Activated CD8-positive, alpha-beta memory T cell treated with anti-CD3 and anti-CD28 coated beads for 4 hours (primary cell): ENCODE measurements around the gene FAN1.
A peak's percentile ranks its signal among the peaks of the same experiment; 100 is the strongest.
"Not testable (repeated sequence)": the region's sequence is repeated elsewhere in the genome, so short reads cannot be mapped to it uniquely, and the experiment has no call there.

Source experiments
- DNase-seq, 2 donors: peaks; one replicate each; pipeline ENCODE4 v3.0.0-alpha.2; 2020; ENCODE audit warnings: low read depth in 2 of 2

Gene FAN1

DNA sequence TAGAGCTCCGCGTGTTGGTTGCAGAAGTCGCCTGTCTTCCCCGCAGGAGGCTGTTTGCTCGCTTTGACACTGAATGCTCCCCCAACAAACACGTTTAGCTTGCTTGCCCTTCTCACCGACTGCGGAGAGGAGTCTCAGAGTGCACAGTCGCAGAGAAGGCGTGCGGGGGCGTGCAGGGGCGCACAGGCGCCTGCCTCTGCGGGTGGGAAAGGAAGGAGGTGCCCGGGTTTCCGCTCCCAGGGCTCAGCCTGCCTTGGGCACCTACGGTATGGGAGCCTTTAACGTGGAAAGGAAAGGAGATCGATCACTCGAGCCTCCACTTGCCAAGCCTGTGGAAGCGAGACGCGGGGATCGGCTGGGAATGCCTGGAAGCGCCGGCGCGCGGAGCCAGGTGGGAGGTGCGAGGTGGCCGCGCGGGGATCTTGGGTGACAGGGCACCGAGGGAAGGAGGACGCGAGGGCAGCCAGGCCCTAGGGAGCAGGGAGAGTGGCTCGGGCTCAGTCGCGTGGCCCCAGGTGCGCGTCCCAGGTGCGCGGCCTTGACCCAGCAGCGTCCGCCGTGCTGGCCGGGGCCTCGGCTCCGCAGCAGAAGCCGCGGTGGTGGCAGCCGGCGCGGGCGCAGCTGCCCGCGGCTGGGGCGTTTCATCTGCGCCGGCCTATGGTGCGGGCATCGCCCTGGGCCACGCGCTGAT, at the start of gene FAN1:
TSS of gene FAN1 (plus strand) at position 419 of the 691 bp plus-strand sequence. CDS start 749 bp downstream, outside the sequence.
- peak; percentile 53 to 68 for DNase-seq

DNA sequence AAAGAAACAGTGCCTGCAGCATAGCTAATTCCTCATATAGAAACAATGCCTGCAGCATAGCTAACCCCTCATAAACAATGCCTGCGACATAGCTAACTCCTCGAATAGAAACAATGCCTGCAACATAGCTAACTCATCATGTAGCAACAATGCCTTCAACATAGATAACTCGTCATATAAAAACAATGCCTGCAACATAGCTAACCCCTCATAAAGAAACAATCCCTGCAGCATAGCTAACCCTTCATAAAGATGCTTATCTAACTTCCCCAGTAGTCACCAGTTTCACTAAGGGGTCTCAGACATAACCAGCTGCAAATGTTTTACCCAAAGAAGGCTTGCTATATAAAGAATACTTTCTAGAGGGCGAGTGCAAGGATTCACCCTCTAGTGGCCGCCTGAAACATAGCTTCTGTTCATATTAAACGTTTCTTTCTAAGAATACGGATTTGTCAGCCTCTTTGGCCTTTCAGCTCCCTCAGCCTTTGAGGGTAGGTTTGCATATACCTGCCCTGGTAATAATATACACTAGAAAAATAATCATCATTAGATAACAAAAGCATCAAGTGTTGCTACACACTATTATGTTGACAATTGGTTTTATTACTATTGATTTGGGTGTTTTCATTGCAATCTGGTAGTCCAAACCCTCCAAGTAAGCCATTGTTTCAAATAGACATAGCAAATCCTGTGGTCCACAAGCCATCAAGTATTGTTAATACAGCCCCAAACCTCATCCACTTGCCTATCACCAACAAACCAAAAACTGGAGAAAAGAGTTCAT, 44.4 kb upstream of the FAN1 start:
- no peak for DNase-seq

DNA sequence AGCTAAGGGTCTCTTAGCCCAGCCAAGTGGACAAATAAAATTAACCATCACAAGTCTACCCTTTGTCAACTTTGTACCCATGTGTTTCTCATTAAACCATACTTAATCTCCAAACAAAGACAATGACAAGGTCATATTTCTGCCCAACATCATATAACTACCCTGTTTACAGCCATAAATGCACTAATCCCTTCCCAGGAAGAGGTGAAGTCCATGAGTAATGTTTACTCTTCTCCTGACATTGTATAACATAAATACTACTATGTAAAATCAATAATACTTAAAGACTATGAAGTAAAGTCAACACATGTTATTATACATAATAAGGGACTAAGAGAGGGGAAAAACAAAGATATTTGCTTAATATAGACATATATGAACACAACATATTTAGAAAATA, 38.5 kb upstream of the FAN1 start:
- no peak for DNase-seq

DNA sequence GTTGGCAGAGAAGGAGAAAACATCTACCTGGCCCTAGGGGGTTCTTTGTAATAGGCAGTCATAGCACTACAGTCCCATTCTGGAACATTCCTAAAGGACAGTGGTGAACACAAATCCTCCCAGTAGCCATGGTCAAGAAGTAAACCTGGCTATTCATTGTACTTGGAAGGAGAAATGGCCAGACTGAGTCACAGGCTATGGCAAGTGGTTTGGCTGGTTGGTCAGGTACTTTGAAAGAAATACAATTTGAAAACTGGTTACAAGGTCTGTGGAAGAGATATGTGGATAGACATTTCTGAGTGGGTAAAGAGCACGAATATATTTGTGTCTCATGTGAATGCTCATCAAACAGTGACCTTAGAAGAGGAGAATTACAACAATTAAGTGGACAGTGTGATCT, 33.0 kb upstream of the FAN1 start:
- no peak for DNase-seq

DNA sequence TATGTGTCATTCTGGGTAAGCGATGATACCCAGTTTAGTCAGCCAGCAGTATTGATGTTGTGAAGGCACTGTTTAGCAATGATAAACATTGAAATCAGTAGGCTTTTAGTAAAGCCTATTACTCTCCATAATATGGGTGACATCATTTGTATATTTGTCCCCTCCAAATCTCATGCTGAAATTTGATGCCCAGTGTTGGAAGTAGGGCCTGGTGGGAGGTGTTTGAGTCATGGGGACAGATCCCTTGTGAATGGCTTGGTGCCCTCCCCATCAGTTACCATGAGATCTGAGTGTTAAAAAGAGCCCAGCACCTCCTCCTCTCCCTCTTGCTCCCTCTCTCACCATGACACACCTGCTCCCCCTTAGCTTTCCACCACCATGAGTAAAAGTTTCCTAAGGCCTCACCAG, 31.4 kb upstream of the FAN1 start:
- no peak for DNase-seq

DNA sequence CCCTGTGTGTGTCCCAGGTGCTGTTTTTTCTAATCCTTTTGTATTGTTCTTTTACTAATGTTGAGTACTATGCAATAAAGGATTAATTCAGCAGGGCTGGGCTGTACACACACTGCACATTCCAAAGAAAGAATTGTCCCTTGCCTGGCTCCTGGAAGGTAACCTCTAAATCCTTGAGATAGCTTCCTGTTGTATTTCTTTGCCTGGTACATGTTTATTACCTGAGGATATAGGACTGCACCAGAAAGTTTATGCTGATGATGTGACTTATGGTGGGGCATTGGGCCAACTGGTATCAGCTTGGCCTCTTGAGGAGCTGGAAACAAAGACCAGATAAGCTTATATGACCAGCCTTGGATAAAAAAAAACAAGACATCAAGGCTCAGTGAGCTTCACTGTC, 26.6 kb upstream of the FAN1 start:
- no peak for DNase-seq

DNA sequence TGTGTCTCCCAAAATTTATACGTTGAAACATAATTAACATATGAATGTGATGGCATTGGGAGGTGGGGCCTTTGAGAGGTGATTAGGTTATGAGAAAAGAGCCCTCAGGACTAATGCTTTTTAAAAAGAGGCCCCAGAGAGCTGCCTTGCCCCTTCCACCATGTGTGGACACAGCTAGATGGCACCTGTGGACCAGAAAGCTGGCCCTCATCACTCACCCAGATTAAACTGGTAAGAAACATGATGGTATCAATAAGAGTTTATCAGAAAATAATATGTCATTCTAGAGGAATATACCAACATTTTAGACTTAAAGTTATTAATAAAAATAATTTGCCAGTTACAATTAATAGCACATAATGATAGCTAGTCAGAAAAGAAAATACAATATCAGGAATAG, 25.2 kb upstream of the FAN1 start:
- no peak for DNase-seq

DNA sequence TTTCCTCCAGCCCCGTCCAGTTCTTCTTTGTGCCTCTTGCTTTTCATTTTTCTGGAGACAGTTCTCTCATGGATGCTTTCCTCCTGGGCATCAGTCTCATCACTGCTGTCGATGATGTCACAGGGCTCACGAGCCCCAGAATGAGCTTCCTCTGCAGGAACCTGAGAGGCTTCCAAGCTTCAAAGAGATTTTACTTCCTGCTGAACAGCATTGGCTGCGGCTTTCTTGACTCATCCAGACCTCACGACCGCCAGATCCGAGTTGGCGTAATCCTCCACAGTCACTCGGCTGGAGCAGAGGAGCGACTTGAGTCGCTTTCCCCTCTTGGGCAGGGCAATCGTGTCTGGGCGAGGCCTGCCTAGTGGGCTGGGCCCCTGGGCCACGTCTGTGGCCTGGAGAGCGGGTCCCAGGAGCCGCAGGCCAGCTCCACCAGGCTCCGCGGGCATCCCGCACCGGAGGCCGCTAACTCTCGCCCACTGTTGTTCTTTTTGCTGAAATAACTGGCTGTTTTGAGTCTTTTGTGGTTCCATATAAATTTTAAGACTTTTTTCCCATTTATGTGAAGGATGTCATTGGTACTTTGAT, 20.8 kb upstream of the FAN1 start:
- no peak for DNase-seq

DNA sequence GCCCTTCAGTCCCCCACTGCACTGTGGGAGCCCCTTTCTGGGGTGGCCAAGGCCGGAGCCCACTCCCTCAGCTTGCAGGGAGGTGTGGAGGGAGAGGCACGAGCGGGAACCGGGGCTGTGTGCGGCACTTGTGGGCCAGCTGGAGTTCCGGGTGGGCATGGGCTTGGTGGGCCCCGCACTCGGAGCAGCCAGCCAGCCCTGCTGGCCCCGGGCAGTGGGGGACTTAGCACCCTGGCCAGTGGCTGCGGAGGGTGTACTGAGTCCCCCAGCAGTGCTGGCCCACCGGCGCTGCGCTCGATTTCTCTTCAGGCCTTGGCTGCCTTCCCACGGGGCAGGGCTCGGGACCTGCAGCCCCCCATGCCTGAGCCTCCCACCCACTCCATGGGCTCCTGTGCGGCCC, 20.0 kb upstream of the FAN1 start:
- not testable (repeated sequence) for DNase-seq

DNA sequence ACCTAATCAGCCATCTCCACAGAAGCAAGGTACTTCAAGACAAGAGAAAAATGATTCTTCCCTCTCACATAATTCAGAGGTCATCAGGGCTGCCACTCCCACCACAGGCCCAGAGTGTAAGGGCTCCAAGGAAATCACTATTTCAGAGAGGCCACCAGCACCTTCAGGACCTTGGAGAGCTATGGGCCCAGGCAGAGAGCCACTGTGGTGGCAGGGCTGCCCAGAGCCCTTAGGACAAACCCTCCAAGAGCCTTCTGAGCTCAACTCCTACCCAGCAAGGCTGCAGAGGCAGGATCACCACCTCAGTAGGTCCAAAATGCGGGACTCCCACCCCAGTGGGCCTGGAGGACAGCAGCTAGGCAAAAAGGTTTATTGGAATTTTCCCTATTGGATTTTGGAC, 17.9 kb upstream of the FAN1 start:
- no peak for DNase-seq

DNA sequence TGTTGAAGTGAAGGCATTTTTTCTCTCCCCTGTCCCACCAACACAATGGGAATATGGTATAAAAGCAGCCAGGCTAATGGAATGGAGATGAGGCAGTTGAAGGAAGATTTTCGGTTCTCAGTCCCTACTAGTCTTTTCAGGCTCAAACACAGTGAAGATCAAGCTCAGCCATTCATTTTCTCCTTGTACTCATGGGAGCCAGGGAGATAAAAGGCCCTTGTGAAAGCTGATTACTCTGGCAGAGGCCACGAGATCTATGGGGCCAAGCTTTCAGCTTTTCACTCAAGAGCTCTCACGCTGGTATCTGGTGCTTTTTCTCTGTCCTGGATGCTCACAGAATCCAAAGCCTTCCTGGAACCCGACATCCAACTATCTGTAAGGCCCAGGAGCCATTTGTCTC, 14.5 kb upstream of the FAN1 start:
- DNase-seq = no peak

DNA sequence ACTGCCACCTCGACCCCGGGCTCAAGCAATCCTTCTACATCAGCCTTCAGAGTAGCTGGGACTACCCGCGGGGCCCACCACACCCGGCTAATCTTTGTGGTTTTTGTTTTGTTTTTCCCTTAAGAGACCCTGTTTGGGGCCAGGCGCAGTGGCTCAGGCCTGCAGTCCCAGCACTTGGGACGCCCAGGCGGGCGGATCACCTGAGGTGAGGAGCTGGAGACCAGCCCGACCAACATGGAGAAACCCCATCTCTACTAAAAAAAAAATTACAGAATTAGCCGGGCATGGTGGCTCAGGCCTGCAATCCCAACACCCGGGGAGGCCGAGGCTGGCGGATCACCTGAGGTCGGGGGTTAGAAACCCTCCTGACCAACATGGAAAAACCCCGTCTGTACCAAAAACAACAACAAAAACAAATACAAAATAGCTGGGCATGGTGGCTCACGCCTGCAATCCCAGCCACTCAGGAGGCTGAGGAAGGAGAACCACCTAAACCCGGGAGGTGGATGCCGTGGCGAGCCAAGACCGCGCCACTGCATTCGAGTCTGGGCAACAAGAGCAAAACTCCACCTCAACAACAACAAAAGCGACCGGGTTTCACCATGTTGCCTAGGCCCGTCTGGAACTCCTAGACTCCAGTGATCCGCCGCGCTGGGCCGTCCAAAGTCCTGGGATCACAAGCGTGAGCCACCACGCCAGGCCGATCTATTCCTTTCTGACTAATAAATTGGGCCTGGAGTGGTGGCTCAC, 8.1 kb upstream of the FAN1 start:
- DNase-seq = no peak

DNA sequence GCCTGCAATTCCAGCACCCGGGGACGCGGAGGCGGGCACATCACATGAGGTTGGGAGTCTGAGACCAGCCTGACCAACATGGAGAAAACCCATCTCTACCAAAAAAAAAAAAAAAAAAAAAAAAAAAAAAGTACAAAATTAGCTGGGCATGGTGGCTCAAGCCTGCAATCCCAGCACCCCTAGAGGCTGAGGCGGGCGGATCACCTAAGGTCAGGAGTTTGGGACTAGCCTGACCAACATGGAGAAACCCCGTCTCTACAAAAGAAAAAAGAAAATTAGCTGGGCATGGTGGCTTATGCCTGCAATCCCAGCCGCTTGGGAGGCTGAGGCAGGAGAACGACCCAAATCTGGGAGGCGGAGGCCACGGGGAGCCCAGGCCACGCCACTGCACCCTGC, 7.5 kb upstream of the FAN1 start:
- DNase-seq = no peak

DNA sequence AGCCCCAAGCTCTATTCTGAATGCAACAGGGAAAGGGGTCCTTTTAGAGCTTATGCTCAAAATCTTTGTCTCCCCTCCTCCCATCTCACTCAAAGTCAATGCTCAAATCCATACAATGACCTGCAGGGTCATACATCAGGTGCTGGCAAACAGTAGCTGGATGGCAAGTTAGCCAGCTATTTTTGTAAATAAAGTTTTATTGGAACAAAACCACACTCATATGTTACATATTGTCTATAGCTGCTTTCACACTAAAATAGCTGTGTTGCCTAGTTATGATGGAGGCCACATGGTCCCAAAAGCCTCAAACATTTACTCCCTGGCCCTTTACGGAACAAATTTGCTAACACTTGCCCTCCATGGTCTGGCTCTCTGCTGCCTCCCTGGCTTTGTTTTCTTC, 1.8 kb upstream of the FAN1 start:
- DNase-seq = no peak

DNA sequence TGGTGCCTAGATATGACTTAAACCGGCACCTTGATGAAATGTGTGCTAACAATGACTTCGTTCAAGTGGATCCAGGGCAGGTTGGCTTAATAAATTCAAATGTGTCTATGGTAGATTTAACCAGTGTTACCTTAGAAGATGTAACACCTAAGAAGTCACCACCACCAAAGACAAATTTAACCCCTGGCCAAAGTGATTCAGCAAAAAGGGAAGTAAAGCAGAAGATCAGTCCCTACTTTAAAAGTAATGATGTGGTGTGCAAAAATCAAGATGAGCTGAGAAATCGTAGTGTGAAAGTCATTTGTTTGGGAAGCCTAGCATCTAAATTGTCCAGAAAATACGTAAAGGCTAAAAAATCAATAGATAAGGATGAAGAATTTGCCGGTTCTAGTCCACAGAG, 1.1 kb downstream of the FAN1 start:
- no peak for DNase-seq

DNA sequence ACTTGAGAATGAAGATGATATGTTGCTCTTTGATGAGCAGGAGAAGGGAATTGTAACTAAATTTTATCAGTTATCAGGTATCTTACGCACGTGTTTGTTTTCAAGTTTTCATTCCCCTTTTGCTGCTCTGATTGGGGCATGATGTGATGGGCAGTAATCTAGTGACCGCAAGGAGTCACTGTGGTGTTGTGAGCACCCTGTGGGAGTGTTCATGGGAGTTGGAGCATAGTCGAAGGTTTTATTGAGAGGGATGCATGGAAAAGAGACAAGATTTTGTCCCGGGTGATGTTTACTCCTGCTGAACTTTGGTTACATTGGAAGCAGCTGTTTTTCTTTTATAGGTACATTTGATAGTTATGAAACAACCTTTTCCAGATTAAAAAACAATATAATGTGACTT, 2.1 kb downstream of the FAN1 start:
- no peak for DNase-seq

DNA sequence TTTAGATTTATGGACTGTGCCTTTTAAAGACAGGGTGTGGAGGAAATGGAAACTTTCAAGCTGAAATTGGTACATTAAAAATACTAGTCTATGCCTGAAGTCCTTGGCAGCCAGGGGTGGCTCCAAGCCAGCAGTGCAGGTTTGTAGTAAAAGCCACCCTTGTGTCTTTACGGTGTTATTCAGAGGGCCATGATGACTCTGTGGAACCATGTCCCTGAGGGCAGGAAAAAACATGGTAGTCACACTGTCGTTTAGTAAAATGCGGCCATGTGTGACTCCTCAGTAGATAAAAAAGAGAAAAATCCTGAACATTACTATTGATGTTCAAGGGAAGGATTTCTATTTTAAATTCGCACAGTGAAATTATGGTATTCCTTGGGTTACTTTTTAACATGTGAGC, 2.7 kb downstream of the FAN1 start:
- DNase-seq = no peak

DNA sequence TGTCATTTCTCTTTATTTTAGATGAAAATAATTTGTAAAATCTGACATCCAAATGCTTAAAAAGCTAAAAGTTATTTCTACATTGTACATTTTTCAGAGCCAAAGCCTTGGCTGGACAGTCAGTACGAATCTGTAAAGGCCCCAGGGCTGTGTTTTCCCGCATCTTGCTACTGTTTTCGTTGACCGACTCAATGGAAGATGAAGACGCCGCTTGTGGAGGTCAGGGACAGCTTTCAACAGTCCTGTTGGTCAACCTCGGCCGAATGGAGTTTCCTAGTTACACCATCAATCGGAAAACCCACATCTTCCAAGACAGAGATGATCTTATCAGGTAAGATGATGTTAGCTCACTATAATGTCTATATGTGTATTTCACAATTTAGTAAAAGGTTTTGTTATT, 10.0 kb downstream of the FAN1 start:
- no peak for DNase-seq

DNA sequence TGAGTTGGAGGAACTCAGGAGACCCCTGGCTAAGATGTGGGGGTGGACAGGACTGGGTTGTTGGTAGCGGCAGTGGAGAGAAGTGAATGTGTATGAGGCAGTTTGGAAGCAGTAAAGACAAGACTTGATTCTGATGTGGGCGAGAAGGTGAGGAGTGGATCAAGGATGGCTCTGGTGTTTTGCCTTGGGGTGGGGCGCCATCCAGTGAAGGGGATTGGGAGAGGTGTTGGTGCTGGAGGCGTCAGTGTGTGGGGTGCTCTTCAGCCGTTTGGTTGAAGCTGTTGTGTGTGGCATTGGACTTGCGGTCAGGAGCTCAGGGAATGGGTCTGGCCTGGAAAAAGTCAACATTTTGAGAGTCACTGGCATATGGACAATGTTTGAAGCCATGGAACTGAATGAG, 13.3 kb downstream of the FAN1 start:
- DNase-seq = no peak

DNA sequence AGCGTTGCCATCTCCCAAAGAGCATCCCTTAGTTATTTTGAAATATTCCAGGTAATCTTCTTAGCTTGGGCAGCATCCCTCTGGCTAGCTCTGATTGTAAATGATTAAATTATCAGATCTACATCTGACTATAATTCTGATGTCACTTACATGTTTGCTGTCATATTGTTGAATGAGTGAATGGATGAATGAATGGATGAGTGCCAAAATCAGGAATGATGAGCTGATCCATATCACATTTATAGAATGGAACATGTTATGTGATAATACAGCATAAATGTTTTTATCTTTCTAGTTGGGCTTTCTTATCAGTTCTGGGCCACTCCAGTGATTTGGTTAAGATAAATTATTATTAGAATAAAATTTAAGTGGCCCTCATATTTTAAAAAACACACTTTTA, 14.0 kb downstream of the FAN1 start:
- no peak for DNase-seq

DNA sequence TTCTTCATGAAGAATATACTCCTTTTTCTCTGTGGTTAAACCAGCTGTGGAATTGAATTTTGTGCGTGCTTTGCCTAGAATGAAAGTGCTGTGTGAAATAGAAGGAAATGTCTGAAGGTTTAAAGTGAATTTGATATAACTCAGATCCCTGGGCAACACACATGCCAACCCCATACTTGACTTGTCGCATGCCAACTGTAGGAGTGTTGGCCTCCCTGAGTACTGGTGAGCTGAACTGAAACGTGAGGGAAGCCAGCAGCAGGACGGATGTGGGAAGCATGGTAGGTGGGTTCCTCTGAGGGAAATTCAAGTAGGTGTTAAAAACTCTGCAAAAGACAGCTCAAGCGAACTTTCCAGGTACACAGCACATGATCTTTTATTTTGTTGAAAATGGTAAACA, 14.7 kb downstream of the FAN1 start:
- no peak for DNase-seq

DNA sequence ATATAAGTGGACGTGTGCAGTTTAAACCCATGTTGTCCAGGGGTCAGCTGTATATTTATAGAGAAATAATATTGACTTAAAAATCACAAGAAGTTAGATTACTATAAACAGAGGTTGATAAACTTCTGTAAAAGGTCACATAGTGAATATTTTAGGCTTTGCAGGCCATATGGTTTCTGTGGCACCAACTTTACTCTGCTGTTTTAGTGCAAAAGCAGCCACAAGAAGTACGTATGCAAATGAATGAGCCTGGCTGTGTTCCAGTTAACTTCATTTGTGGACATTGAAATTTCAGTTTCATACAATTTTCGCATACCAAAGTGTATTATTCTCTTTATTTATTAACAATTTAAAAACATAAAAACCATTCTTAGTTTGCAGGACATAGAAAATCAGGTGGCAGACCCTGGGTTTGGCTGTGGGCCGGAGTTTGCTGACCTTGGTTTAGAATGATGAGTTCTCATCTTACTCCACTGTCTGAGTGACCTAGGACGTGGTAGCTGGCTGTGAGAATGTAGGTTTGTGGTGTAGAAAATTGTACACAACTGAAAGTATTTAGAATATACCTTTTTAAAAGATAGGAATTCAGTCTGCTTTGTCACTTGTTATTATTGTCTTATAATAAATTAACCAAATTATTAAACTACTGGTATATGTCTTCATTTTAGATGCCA, 16.3 kb downstream of the FAN1 start:
- DNase-seq = no peak
